Stimulated activated CD4-positive, alpha-beta T cell treated with anti-CD3 and anti-CD28 coated beads, Interleukin-2, amount 100 ng/mL, for 4 hours (primary cell): ENCODE measurements around the gene DENND10.
A peak's percentile ranks its signal among the peaks of the same experiment; 100 is the strongest.
"Not testable (repeated sequence)": the region's sequence is repeated elsewhere in the genome, so short reads cannot be mapped to it uniquely, and the experiment has no call there.

ENCODE experiments used
- DNase-seq: peaks from one replicate; pipeline ENCODE4 v3.0.0-alpha.2; 2020; ENCODE audit warnings: low read depth

Gene DENND10

DNA sequence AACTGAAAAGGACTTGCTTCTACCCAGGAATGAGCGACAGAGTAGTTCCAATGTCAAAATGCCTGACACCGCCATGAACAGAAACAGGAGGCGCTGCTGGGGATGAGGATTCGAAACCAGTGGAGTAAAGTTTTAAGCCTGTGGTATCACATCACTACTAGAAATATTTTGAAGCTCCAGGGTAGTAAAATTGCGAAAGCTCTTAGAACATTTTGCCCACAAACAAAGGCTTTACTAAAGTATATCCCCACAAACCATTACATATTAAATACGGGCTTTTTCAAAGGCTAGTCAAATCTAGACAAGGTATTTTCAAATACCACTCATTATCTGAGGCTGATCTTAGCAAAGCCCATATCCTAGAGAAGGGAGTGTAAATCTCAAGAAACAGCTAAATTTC lies 72.3 kb downstream of the DENND10 start:
- DNase-seq: no peak

DNA sequence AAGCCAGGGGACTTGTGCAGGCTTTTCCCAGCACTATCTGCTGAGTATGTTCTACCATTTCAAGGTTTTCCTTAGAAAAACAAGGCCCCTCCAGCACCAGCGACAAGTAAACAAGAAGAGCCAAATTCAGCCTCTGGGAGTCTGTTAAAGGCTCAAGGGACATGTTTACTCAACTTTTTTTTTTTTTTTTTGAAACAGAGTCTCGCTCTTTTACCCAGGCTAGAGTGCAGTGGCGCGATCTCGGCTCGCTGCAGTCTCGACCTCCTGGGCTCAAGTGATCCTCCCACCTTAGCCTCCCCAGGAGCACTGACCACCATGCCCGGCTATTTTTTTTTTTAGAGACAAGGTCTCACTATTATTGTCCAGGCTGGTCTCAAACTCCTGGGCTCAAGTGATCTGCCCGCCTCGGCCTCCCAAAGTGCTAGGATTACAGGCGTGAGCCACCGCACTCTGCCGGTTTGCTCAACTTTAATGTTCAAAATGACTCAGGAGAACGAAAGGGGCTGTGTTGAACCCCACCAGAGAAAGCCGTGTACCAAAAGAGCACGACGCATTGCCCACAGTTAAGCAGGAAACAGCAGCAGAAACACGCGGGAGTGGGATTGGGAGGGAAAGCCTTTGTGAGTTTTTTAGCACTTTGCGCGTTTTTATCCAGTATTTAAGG lies 73.9 kb downstream of the DENND10 start:
- DNase-seq: no peak

DNA sequence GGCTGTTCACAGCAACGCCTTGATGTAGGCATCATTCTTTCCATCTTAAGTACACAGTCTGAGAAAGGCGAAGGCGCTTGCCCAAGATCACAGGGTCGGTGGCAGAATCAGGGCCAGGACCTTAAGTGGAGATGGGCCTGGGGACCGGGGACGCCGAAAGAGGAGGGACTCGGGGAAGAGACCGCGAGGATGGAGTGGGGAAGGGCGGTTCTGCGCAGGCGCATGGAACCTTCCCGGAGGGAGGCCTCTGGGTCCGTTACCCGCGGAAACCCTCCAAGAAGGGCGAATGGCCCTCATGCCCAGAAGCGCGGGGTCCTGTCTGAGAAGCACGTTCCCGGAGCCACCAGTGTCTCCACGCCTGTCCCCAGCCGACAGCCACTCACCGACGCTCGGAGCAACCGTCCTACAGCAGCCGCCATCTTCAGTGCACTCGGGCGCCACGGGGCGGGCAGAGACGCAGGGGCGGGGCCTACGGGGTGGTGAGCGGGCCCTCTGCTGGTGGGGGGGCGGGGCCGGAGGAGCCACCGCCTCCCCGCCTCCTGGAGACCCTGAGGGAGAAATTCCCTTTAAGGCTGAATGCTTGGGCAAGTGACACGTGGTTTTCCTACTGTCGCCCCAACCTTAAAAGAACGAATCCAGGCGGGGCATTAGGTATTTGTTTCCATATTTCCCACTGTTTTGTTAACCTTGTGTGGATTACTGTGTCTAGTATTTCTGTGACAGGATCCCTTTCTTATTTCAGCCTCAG lies 74.6 kb downstream of the DENND10 start, which contains the start of gene PRDX3:
Gene PRDX3, minus strand, starts transcription at position 441 of the 748 bp plus-strand sequence. Its CDS starts 22 bp downstream, at position 419.
- peak; percentile 91 for DNase-seq

DNA sequence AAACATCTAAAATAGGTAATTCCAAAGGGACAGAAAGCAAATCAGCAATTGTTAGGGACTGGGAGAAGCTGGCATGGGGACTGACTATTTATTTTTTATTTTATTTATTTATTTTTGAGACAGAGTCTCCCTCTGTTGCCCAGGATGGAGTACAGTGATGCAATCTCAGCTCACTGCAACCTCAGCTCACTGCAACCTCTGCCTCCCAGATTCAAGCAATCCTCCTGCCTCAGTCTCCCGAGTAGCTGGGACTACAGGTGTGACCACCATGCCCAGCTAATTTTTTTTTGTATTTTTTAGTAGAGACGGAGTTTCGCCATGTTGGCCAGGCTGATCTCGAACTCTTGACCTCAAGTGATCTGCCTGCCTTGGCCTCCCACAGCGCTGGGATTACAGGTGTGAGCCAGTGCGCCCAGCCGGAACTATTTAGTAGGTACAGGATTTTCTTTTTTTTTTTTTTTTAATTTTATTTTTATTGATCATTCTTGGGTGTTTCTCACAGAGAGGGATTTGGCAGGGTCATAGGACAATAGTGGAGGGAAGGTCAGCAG lies 77.0 kb downstream of the DENND10 start:
- DNase-seq: not testable (repeated sequence)

DNA sequence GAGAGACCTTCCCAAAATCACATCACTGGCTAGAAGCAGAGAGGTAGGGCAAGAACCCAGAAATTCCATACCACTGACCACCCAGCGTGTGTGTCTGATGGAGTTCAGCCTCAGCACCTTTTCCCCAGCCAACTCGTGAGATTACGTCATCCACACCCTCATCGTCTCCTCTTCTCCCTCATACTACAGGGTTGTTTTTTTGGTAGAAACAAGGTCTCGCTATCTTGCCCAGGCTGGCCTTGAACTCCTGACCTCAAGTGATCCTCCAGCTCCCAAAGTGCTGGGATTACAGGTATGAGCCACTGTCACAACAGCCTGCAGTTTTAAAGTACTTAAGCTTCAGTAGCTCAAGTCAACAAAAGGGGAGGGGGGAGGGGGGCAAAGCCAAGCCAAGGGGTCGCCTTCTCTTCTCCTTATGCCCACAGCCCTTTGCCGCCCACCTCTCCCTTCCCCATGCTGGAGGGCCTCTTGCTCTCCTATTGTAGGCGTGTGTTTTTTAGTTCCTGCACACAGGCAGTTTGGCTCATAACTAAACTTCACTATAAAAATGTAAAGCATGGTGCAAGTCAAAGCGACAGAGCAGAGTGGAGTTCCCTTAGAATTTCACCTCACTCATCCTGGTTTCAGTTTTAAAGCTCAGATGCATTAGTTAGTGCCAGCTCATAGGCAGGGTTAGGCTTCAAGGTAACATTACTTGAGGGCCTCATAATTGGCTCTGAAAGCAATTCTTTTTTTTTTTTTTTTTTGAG lies 79.9 kb downstream of the DENND10 start:
- no peak for DNase-seq
